Activated CD4-positive, alpha-beta T cell treated with anti-CD3 and anti-CD28 coated beads, Interleukin-2, amount 50 U/mL, for 1 hour (primary cell): ENCODE results near the gene SOCS3.

Experiments
- DNase-seq: peaks from one replicate; pipeline ENCODE4 v3.0.0-alpha.2; 2020

The SOCS3 gene

GRCh38 chr17:78359997-78360370 is at the start of gene SOCS3:
TSS of gene SOCS3 (minus strand) at chr17:78360077. CDS start at chr17:78359095, 982 bp downstream.
- peak; percentile 96 for DNase-seq

- no peak for DNase-seq
Observed at GRCh38 chr17:78409191-78409928, 49.5 kb upstream of the SOCS3 start.

GRCh38 chr17:78408476-78409050 is 48.7 kb upstream of the SOCS3 start:
- no peak for DNase-seq

GRCh38 chr17:78407387-78408000 is 47.6 kb upstream of the SOCS3 start:
- no peak for DNase-seq

GRCh38 chr17:78406920-78407319 is 47.0 kb upstream of the SOCS3 start:
- no peak for DNase-seq

- no peak for DNase-seq
Observed at GRCh38 chr17:78406396-78406795, 46.5 kb upstream of the SOCS3 start.

- DNase-seq: no peak
Observed at GRCh38 chr17:78403822-78404221, 43.9 kb upstream of the SOCS3 start.

- no peak for DNase-seq
Observed at GRCh38 chr17:78401891-78402290, 42.0 kb upstream of the SOCS3 start.

- DNase-seq: no peak
Observed at GRCh38 chr17:78401246-78401645, 41.4 kb upstream of the SOCS3 start.

GRCh38 chr17:78400581-78401240 is 40.8 kb upstream of the SOCS3 start:
- no peak for DNase-seq

GRCh38 chr17:78399693-78400144 is 39.8 kb upstream of the SOCS3 start:
- DNase-seq: no peak

GRCh38 chr17:78399028-78399692 is 39.3 kb upstream of the SOCS3 start:
- no peak for DNase-seq

- no peak for DNase-seq
Observed at GRCh38 chr17:78398390-78398789, 38.5 kb upstream of the SOCS3 start.

GRCh38 chr17:78397681-78398101 is 37.8 kb upstream of the SOCS3 start:
- no peak for DNase-seq

GRCh38 chr17:78396441-78397337 is 36.8 kb upstream of the SOCS3 start:
- no peak for DNase-seq

GRCh38 chr17:78395155-78395554 is 35.3 kb upstream of the SOCS3 start:
- no peak for DNase-seq

GRCh38 chr17:78394209-78394608 is 34.3 kb upstream of the SOCS3 start:
- no peak for DNase-seq

GRCh38 chr17:78393575-78393974 is 33.7 kb upstream of the SOCS3 start:
- no peak for DNase-seq

- DNase-seq: no peak
Observed at GRCh38 chr17:78392295-78392694, 32.4 kb upstream of the SOCS3 start.

- no peak for DNase-seq
Observed at GRCh38 chr17:78391843-78392242, 32.0 kb upstream of the SOCS3 start.

- no peak for DNase-seq
Observed at GRCh38 chr17:78391051-78391431, 31.2 kb upstream of the SOCS3 start.
